Right renal cortex interstitium (tissue), 3 donors: Measurements from ENCODE around the gene CACNA1C. TPM values are rescaled to one million over a fixed set of nuclear protein-coding genes. Genes with fewer than 3 reads are reported as not detected.

Experiments used
- DNase-seq, 3 donors: peaks; one replicate each; pipeline ENCODE4 v3.0.0-alpha.2; 2013; ENCODE audit warnings: low read depth in 3 of 3, low spot score in 2 of 3
- polyA plus RNA-seq, 3 donors: library from polyadenylated mRNA; unstranded; fragments of 120-200 nt; gene quantifications; one replicate each; pipeline ENCODE4 v1.2.1, GENCODE V29; 2013; ENCODE audit not compliant: insufficient read length in 3 of 3

Gene CACNA1C
- polyA plus RNA-seq, 3 donors = 5.7 to 6.4 (median 5.8) TPM

DNA sequence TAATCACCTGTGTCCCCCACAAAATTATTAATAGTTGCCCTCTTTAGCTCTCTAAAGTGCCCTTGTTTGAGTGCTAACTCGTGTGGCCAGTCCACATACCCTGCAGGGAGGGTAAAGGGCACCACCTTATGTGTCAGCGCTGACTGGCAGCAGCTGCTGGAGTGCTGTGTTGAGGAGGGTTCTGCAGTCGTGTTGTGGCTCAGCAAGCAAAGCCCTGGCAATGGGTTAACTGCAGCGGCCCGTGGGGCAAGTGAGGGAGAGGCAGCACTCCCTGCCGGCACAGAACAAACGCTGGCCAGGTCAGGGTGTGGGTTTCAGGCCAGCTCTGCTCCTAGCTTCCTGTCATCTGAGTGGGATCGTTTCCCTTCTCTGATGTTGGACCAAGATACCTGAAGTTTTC is 369.8 kb downstream of the CACNA1C start:
- DNase-seq = no peak

DNA sequence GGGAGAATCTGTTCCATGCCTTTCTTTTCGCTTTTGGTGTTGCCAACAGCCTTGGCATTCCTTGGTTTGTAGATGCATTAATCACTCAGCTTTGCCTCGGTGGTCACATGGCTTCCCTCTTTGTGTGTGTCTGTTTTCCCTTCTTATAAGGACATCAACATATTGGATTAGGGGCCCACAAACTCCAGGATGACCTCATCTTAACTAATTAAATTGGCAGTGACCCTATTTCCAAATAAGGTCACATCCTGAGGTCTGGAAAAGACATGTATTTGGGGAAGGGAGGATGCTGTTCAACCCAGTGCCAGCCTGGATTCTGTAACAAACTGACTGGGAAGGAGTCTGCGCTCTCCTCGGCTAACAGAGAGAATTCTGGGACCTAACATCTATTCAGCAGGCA is 376.2 kb downstream of the CACNA1C start:
- no peak for DNase-seq

DNA sequence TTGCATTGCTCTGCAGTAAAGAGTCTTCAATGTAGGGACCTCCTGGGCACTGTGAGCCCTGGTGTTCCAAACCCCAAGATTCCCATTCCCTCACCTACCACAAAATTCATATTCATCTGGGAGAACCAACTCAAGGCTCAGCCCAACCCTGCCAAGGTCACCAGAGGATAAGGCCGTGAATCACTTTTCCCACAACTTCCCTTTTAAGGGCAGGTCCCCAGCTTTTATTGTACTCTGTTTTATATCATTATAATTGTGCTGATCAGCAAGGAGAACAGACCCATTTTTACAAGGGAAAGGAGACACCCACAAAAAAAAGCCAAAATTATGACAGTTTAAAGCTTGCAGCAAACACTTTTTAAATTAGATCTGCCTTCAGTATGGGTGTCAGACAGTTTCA is 379.0 kb downstream of the CACNA1C start:
- no peak for DNase-seq

DNA sequence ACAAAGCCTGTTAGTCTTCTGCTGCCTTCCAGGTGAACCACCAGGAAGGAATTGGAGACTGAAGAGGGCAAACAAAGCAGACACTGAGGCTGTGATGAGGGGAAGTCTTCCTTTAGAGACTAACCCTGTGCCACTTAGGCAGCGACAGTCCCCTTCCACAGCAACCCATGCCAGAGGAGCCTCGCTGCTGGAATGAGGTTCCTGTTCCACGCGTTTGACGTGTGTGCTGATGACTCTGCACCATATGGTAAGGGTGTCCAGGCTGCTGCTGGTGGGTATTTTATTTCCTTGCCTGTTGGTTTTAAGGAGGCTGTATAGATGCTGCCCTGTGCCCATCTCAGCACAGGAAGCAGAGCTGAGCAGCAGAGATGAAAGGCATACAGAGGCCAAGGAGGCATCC is 380.1 kb downstream of the CACNA1C start:
- no peak for DNase-seq

DNA sequence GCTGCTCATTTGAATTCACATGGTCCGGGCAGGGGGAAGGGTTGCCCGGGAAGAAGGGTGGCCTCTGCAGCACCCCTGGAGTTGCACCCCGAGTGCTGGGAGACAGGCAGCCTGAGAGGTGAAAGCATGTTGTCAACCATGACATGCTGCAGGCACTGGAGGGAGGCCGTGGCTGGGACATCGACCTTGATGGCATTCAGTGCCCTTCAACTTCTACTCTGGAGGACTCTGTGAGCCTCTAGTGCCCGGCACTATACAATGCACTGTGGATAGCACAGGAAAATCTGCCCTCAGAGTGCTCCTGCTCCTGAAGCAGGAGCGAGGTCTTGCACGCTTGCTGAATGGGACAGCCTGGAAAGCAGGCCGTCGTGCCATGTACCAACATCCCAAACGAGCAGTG is 382.7 kb downstream of the CACNA1C start:
- DNase-seq = no peak

DNA sequence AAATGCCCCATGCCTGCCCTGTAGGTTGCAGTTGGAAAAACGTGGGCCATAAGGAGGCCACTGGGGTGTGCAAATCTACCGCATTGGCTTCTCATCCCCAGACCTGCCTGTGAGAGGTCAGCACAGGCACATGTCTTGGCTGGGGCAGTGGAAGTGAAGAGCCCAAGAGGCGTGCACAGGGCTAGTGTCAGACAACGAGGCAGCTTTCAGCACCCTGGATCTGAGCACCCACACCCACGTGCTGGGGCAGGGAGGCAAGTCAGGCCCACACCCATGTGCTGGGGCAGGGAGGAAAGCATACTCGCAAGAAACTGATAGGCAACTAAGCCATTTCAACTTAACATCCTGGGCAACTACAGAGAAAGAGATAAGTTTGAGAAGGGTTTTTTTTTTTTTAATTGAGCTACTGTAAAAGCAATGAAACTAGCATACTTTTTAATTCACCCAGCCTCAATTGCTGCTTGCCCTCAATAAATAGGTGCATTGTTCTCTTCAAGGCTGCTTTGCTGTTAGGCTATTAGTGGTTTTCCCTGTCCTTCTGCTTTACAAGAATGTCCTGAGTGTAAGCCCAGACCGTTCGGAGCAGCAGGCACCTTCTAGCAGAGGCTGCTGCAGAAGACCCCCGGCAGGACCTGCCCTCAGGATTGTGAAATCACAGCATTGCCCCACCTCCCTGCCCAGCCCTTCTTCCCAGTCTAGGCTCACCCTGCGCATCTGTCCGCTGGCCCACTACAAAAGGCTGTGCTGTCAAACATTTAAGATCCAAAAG is 386.7 kb downstream of the CACNA1C start:
- DNase-seq = no peak

DNA sequence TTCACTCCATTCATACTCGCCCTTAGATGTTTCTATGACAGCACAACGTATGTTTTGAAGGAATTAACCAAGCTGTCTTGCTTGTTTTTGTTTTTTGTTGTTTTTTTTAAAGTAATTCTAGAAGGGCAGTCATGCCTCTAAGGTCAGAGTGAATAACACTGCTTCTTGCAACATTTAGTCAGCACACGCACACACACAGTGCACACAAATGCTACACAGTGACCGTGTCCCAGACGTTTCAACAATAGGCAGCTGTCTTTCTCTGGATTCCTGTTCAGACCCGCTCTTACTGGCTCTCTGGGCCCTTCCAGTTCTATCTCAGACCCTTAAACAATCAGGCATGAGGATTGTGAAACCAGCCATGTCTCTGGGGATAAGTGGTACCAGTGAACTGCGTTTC is 391.0 kb downstream of the CACNA1C start:
- DNase-seq = no peak

DNA sequence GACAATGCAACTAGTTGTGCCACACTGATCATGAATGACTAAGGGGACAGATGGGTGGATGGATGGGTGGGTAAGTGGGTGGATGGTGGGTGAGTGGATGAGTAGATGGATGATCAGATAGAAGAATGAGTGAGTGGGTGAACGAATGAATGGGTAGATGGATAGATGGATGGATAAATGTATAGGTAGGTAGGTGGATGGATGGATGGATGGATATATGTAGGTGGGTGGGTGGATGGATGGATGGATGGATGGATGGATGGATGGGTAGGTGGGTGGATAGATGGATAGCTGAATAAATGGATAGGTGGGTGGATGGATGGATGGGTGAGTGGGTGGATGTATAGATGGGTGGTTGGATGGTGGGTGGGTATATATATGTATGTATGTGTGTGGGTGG is 393.2 kb downstream of the CACNA1C start:
- no peak for DNase-seq

DNA sequence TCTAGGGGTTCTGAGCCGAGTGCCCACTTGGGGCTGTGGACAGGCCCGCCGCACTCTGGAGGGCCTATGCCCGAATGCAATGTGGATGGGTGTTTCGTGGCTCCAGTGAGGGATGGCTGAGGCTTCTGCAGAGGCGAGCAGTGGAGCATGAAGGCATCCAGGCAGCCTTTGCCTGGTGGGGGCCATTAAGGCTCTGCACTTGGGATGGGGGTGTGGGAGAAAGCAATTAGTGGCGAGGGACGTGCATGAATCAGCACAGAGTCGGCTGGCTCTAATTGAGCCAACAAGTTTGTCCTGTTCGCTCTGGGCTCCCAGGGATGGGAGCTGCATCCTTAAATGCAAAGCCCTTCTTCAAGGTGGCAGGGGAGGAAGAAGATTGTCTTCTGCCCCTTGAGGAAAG is 395.1 kb downstream of the CACNA1C start:
- peak in 1 of 3 donors; percentile 23 for DNase-seq

DNA sequence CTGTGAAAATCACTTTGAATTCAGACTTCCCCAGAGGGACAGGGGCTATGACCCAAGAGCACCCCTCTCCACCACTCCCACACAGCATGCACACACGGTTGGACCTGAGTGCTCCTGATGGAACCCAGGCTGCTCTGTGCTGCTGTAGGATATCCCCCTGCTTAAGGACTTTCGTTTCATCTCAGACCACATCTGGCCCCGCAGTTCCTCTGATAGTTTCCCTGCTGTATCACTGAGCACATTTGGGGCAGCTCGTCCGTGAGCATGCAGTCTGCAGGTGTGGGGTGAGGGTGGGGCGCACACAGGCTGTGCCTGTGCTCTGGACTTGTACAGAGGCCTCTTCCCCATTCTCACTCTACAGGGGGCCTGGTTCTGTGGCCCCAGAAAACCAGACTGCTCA is 396.8 kb downstream of the CACNA1C start:
- no peak for DNase-seq

DNA sequence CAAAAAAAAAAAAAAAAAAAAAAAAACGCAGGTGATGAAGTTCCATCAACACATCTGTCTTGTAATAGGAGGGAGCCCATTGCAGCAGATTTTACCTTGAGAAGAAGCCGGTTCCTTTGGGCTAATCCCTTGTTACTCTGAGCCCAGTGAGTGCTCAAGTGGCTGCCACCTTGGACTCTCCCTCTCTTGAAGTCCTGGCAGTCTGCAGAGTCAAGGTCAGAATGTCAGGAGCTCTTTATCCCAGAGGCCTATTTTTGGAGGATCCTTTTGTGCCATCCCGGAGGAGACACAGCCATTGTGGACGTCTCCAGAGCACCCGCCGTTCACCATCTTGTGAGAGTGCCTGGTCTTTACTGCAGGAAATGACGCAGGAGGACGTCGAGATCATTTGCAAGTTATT is 397.8 kb downstream of the CACNA1C start:
- DNase-seq = no peak

DNA sequence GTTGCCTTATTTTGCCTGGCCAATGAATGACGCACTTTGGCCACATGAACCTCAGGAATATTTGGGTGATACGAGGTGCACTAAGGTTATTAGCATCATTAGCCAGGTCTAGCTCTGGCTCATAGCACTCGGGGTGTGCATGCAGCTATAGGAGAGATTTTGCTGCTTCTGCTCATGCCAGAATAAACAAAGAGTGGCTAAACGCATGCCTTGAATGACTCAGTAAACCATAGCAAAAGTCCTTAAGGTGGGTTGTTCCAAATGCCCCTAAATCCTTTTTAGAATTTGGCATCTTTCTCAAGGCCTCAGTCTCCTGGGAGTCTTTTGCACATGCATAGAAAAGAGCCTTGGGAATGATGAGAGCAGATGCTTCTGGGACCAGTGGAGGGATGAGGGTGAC is 398.2 kb downstream of the CACNA1C start:
- no peak for DNase-seq

DNA sequence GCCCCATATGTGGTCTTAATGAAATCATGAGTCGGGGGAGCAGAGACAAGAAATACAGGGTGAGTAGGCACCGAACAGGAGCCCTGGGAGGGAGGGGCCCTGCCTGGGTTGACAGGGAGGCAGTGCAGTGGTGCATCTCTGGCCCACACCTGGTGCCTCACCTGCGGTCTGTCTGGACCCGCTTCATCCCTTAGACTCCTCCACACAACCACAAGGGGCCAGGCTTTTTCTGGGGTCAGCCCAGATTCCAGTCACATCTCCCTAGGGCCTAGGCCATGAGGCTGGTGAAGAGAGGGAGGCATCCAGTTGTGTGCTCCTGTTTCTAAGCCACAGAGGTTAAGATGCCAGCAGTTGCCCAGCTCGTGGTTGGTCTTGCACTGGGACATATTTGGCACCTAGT is 398.7 kb downstream of the CACNA1C start:
- DNase-seq = no peak

DNA sequence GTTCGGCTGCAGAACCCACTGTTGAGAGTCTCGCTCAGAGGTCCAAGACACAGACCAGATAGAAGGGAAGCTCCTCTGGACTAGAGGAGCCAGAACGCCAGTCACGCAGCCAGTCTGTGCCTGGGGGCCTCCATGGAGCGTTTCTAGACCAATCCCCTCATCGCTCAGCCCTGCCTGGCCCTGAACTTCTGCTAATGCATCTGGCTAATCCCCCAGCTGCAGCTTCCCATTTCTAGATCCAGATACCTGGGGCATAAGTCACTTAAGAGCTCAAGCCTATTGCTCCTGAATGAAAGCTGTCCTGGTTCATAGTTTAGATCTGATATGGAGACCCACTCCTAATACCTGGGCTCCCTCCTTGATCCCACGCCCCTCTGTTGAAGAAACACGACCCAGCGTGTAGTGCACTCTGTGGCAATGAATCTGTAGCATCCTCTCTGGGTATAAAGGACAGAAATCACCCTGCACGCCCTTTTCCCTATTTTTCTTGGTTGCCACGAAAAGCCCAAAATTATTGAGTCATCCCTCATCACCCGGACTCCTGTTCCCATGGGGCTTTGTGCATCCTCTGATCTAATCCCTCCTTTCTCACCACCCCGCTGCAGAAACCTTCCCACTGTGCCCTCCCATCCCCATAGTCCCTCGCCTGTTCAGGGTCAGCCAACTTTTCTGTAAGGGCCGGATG is 400.4 kb downstream of the CACNA1C start:
- no peak for DNase-seq

DNA sequence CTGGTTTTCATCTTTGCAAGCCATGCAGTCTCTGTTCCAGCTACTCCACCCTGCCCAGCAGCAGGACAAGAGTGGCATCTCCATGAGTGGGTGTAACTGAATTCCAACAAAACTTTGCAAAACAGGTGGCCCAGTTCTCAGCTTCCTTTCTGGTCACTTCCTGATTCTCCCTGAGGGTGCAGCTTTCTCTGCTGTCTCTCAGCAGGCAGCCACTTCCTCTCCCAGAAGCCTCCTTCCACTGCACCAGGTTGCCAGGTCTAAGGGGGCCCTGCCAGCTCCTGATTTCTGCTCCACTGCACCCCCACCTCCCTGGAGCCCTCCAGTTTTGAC is 400.9 kb downstream of the CACNA1C start:
- DNase-seq = no peak

DNA sequence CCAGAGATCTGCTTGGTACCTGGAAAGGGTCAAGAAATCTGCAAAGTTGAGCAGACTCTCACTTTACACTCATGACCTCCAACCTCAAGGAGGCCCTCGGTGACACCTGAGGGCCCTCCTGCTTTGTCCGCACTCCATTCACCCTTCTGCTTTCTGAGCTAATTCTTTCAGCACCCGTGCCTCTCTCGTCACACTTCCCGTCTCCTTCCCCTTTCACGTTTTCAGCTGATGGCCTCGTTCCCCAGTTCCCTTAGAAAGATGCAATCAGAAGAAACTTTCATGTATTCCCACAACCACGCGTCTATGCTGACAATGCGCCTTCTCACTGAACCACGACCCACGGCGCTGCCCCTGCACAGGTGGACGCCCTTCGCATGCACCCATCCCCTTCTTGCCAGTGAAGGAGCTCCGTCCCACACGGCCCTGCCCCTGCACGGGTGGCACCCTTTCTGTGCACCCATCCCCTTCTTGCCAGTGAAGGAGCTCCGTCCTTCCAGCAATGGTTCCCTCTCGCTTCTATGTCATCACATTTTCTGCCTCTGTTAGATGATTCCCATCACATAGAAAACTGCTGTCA is 401.9 kb downstream of the CACNA1C start:
- DNase-seq = no peak

DNA sequence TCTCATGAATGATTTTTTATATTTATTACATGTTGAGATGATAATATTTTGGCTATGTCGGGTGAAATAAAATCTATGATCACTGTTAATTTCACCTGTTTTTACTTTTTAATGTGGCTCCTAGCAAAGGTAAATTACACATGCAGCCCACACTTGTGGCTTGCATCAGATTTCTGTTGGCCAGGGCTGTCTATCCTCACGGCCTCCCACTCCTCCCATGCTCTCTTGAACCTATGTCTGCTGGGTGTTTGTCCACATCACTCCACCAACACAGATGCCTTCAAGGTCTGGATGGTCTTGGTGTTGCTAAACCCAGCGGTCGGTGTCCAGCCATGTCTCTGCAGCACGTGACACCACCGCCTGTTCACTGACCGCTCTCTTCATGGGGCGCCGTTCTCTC is 402.6 kb downstream of the CACNA1C start:
- DNase-seq = no peak

DNA sequence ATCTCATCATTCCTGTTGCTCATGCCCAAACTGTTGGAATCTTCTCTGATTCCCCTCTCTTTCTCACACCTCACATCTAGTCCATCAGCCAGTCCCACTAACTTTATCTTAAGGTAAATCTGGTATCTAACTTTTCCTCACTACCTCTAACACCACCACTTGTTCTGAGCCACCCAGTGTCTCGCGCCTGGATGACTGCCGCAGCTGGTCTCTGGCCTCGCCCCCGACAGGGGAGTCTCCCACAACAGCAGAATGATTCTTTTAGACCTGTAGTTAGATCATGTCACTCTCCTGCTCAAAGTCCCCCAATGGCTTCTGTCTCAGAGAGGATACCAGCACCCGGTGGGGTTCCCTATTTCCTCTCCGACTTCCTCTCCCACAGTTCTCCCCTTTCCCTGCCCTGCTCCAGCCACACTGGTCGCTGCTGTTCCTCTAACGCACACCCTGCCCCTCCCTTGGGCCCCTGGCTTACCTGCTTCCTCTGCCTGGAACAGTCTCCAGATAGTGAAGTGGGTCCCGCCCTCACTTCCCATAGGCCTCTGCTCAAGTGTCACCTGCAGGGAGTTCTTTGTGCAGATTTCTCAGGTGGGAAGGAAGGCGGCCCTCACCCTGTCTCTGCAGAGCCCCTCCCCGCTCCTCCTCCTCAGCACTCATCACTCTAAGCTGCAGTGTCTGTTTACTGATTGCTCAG is 403.5 kb downstream of the CACNA1C start:
- no peak for DNase-seq

DNA sequence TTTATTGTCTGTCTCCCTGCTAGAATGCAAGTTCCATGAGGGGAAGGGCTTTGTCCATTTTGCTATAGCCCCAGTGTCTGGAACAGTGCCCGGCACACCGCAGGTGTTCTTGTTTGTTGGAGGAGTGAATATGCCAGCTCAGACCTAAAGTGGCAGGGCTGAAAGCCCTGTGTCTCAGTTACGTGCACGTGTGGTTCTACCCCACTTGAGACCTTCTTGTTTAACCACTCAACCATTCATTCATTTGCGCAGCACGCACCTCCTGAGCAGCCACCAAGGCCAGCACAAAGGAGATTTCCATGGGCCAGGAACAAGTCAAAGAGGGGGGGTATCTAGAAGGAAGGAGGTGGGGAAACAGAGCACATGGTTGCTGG is 404.0 kb downstream of the CACNA1C start:
- DNase-seq = no peak

DNA sequence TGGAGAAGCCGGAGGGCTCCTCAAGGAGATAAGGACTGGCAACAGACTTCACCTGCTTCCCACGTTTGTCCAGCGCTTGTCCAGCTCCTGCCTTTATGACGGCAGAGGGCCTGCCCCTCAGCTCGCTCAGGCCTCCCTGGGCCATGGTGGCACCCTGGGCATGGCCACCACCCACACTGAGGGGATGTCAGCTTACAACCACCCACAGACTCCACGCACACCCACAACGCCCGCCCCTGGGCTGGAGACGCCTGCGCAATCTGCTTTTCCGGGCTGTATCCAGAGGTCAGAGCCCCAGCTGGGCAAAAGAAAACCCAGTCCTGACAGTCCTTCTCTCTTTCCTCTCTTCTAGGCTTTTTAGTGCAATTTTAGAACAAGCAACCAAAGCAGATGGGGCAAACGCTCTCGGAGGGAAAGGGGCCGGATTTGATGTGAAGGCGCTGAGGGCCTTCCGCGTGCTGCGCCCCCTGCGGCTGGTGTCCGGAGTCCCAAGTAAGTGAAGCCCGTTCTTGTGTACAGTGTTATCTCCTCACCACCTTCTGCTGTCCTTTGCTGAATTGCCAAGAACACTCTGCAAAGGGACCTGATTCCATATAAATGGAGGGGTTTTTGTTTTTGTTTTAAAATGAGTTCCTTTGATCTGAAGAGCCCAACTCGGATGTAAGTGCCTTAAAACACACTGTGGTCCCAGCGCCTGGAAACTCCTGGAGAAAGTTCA is 404.6 kb downstream of the CACNA1C start:
- DNase-seq = no peak

DNA sequence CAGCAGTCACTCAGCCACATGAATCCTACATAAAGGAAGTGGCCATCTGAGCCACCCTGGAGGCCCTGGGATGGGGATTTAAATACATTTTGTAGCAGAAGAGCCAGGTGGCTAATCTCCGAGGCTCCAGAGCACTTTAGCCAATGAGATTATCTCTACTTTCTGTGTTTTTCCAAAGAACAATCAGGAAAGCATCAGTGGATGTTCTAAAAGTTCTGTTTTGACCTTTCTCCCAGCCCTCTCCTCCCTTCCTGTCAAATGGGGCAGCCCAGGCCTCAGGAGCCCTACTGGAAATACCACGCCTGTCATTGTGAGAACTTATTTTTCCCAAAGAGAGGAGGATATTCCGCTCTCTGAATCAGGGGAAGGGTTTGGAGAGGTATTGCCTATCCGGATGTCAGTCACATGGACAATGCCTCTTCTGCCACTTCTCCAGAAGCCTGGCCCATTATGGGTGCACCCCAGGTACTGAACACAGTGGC is 405.2 kb downstream of the CACNA1C start:
- DNase-seq = no peak
